Renal cortical epithelial cell (primary cell): ENCODE data around the gene HTT. TPM values are rescaled to one million over a fixed set of nuclear protein-coding genes. Genes with fewer than 3 reads are reported as not detected.
"Not testable (repeated sequence)": the region's sequence is repeated elsewhere in the genome, so short reads cannot be mapped to it uniquely, and the experiment has no call there.

ENCODE experiments used
- DNase-seq: peaks from one replicate; pipeline ENCODE4 v3.0.0-alpha.2; 2011; ENCODE audit warnings: low read depth
- total RNA-seq: library from RNA; depleted of rRNA; stranded (reverse); fragments of >200 nt; gene quantifications from 2 replicates; pipeline ENCODE4 v1.2.3, GENCODE V29; 2014

HTT gene
- total RNA-seq, 1 donor from 2014 or later: 91.8 TPM

- DNase-seq: no peak
Observed at GRCh38 chr4:3082925-3083515, 8.5 kb downstream of the HTT start.

- no peak for DNase-seq
Observed at GRCh38 chr4:3083732-3084131, 9.3 kb downstream of the HTT start.

GRCh38 chr4:3085948-3086670 lies 11.6 kb downstream of the HTT start:
- DNase-seq: no peak

GRCh38 chr4:3087115-3087797 lies 12.8 kb downstream of the HTT start:
- no peak for DNase-seq

GRCh38 chr4:3091464-3091863 lies 17.0 kb downstream of the HTT start:
- DNase-seq: no peak

GRCh38 chr4:3094701-3095100 lies 20.2 kb downstream of the HTT start:
- not testable (repeated sequence) for DNase-seq

- DNase-seq: no peak
Observed at GRCh38 chr4:3096202-3096601, 21.7 kb downstream of the HTT start.

- no peak for DNase-seq
Observed at GRCh38 chr4:3098346-3098745, 23.9 kb downstream of the HTT start.

- DNase-seq: peak; percentile 85
Observed at GRCh38 chr4:3106339-3107186, 32.1 kb downstream of the HTT start.

- no peak for DNase-seq
Observed at GRCh38 chr4:3107271-3107670, 32.8 kb downstream of the HTT start.

- DNase-seq: no peak
Observed at GRCh38 chr4:3107691-3108121, 33.2 kb downstream of the HTT start.

- no peak for DNase-seq
Observed at GRCh38 chr4:3108211-3108610, 33.7 kb downstream of the HTT start.

- no peak for DNase-seq
Observed at GRCh38 chr4:3111461-3111860, 37.0 kb downstream of the HTT start.

- DNase-seq: no peak
Observed at GRCh38 chr4:3112201-3112600, 37.7 kb downstream of the HTT start.

- DNase-seq: no peak
Observed at GRCh38 chr4:3112609-3113469, 38.4 kb downstream of the HTT start.

- DNase-seq: no peak
Observed at GRCh38 chr4:3114377-3114776, 39.9 kb downstream of the HTT start.

- no peak for DNase-seq
Observed at GRCh38 chr4:3115637-3116270, 41.3 kb downstream of the HTT start.

- DNase-seq: no peak
Observed at GRCh38 chr4:3116955-3117354, 42.5 kb downstream of the HTT start.

GRCh38 chr4:3118312-3118711 lies 43.8 kb downstream of the HTT start:
- DNase-seq: no peak

GRCh38 chr4:3119464-3119863 lies 45.0 kb downstream of the HTT start:
- DNase-seq: no peak

- no peak for DNase-seq
Observed at GRCh38 chr4:3121110-3121509, 46.6 kb downstream of the HTT start.
